Stomach smooth muscle (tissue), 2 donors: Measurements from ENCODE around the gene VN1R4.
"Not testable (repeated sequence)": the region's sequence is repeated elsewhere in the genome, so short reads cannot be mapped to it uniquely, and the experiment has no call there.

Experiments used
- H3K27ac ChIP-seq: one replicate; pipeline ENCODE4 v1.7.0; 2013; ENCODE audit warnings: mild to moderate bottlenecking, low read length, inconsistent platforms
- H3K27me3 ChIP-seq, 2 donors: one replicate each; pipeline ENCODE4 v1.7.0; 2013; ENCODE audit warnings: low read length in 2 of 2; ENCODE audit not compliant: insufficient read depth in 2 of 2, control insufficient read depth in 1 of 2
- H3K36me3 ChIP-seq, 2 donors: one replicate each; pipeline ENCODE4 v1.7.0; 2013; ENCODE audit warnings: low read length in 2 of 2; ENCODE audit not compliant: control insufficient read depth in 2 of 2, insufficient read depth in 2 of 2
- H3K4me1 ChIP-seq: one replicate; pipeline ENCODE4 v1.7.0; 2013; ENCODE audit warnings: low read length; ENCODE audit not compliant: control insufficient read depth, insufficient read depth
- H3K4me3 ChIP-seq, 2 donors: one replicate each; pipeline ENCODE4 v1.7.0; 2013; ENCODE audit warnings: low read length in 2 of 2
- H3K9ac ChIP-seq, 2 donors: one replicate each; pipeline ENCODE4 v1.7.0; 2013; ENCODE audit warnings: low read length in 2 of 2, mild to moderate bottlenecking in 1 of 2
- H3K9me3 ChIP-seq, 2 donors: one replicate each; pipeline ENCODE4 v1.7.0; 2013; ENCODE audit warnings: low read length in 2 of 2; ENCODE audit not compliant: control insufficient read depth in 2 of 2
- donor health status: healthy.
- donor health status: Pancreatic carcinoma.

VN1R4 gene

DNA sequence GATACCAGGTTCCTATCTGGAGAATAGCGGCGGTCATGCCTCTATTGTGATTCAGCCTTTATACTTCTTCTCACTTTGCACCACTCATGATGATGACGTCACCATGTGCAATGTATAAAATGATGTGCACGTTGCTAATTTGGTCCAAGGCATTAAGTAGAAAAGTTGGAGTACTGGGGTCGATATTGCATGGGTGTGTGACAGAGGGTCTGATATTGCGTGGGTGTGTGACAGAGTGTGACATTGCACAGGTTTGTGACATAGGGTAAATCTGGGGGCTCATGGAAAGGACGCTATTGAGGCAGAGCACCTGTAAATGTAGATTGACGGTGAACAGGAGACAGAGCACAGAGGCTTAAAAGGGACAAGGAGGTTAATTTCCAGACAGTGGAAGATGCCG is 4.5 kb upstream of the VN1R4 start:
- H3K4me1 ChIP-seq, result no peaks in the 10 kb centered on the region
- H3K9ac ChIP-seq, result no peak overlapping the region
- H3K4me3 ChIP-seq, result no peak overlapping the region
- no peak overlapping the region for H3K27ac ChIP-seq
- H3K36me3 ChIP-seq, result no peaks in the 10 kb centered on the region
- H3K27me3 ChIP-seq, result peaks cover 0 to 3% of the 10 kb centered on the region in 2 donors
- no peaks in the 10 kb centered on the region for H3K9me3 ChIP-seq

DNA sequence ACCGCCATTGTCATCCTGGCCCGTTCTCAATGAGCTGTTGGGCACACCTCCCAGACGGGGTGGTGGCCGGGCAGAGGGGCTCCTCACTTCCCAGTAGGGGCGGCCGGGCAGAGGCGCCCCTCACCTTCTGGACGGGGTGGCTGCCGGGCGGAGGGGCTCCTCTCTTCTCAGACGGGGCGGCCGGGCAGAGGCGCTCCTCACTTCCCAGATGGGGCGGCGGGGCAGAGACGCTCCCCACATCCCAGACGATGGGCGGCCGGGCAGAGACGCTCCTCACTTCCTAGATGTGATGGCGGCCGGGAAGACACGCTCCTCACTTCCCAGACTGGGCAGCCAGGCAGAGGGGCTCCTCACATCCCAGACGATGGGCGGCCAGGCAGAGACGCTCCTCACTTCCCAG is 2.3 kb upstream of the VN1R4 start:
- not testable (repeated sequence) for H3K27me3 ChIP-seq, H3K9me3 ChIP-seq, H3K9ac ChIP-seq, H3K27ac ChIP-seq, H3K4me3 ChIP-seq, H3K36me3 ChIP-seq, H3K4me1 ChIP-seq

DNA sequence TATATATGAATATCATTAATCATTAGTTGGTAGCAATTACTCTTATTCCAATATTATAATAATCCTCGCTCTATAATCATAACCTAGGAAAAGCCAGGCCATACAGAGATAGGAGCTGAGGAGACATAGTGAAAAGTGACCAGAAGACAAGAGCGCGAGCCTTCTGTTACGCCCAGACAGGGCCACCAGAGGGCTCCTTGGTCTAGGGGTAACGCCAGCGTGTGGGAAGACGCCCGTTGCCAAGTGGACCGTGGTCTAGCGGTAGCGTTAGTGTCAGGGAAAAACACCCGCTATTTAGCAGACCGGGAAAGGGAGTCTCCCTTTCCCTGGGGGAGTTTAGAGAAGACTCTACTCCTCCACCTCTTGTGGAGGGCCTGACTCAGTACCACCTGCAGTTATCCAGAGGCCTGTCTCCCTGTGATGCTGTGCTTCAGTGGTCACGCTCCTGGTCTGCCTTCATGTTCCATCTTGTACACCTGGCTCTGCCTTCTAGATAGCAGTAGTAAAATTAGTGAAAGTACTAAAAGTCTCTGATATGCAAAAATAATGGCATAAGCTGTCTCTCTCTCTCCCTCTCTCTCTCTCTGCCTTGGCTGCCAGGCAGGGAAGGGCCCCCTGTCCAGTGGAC is 9.7 kb downstream of the VN1R4 start, which contains the start of gene VN1R2:
Gene VN1R2, plus strand, starts transcription at position 578 of the 628 bp plus-strand sequence. CDS start 84 bp downstream, outside the sequence.
- not testable (repeated sequence) for H3K9ac ChIP-seq, H3K27me3 ChIP-seq, H3K4me3 ChIP-seq, H3K36me3 ChIP-seq, H3K9me3 ChIP-seq, H3K4me1 ChIP-seq, H3K27ac ChIP-seq

DNA sequence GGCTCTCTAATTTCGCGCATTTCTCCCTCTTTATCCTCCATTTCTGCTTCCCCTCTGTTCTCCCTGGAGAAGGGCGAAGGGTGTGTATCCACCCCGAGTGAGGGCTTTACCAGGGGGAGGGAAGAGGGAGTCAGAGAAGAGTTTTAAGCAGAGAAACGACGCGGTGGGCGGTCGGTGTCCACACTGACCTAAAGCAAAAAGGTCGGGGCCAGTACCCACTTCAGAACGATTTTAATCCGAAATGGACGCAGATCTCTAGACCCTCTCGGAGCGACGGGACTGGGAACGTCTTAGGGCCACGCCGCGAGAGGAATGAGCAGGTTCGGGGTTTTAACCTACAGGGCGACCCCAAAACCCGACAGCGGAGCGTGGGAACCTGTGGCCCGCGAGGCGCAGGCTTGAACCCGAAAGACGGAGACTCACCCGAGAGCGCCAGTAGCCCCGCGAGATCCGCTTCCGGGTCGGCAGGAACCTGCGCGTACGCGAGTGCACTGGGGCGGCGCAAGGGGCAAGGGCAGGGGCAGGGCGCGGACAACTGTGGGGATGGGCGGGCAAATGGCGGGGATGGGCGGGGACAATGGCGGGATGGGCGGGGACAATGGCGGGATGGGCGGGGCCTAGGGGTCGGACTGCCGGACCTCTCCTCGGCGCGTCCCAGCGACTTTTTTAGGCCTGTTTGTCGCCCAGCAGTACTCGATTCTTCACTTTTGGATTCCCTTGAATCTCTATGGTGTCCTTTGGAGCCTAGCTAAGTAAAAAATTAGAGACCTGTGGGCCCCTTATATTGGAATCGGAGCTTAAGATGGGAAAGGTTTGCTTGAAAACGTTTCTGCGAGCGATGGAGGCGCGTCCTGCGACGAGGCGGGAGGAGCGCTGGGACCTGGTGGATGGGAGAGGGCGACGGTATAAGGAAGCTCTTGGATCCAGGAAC is 12.8 kb downstream of the VN1R4 start, which contains the start of gene ZNF677:
Gene ZNF677, minus strand, starts transcription at position 463 of the 931 bp plus-strand sequence. CDS start 3,323 bp downstream, outside the sequence.
- Histone ChIP-seq H3K9me3 (peaks cover 2 to 7% of the 10 kb centered on the region in 2 donors), H3K36me3 (peaks cover 21 to 24% of the 10 kb centered on the region in 2 donors), H3K4me3 (peak within 1 kb of the TSS; percentile 97 to 100), H3K27ac (peak within 1 kb of the TSS; percentile 89), H3K27me3 (no peaks in the 10 kb centered on the region), H3K4me1 (no peaks in the 10 kb centered on the region), H3K9ac (peak within 1 kb of the TSS; percentile 95 to 98)

DNA sequence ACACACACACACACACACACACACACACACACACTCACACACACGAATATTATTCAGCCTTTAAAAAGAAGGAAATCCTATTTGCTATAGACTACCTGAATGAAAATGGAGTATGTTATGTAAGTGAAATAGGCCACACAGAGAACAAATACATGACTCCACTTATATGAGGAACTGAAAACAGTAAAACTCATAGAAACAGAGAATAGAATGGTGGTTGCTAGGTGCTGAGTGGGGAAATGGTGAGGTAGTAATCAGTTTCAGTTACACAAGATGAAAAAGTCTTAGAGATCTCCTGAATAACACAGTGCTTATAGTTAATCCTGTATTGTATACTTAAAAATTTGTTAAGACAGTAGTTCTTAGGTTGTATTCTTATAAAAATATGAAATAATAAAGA is 21.0 kb downstream of the VN1R4 start:
- H3K9me3 ChIP-seq, result peaks cover 38 to 54% of the 10 kb centered on the region in 2 donors

DNA sequence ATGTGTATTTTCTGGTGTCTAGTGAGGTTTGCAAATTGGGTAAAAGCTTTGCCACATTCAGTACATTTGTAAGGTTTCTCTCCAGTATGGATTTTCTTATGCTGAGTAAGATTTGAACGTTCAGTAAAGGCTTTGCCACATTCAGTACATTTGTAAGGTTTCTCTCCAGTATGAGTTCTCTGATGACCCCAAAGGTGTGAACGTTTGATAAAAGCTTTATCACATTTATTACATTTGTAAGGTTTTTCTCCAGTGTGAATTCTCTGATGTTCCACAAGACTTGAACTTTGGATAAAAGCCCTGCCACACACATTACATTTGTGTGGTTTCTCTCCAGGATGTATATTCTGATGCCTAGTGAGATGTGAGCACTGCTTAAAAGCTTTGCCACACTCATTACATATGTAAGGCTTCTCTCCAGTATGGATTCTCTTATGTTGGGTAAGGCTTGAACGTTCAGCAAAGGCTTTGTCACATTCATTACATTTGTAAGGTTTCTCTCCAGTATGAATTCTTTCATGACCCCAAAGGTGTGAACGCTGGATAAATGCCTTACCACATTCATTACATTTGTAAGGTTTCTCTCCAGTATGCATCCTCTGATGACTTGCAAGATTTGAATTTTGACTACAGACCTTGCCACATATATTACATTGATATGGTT is 30.3 kb downstream of the VN1R4 start:
- Histone ChIP-seq H3K4me1 (no peaks in the 10 kb centered on the region), H3K36me3 (peaks cover 37 to 54% of the 10 kb centered on the region in 2 donors), H3K4me3 (peak overlapping the region in 1 of 2 donors; percentile 1), H3K9ac (no peak overlapping the region), H3K27me3 (no peaks in the 10 kb centered on the region), H3K9me3 (peaks cover 39 to 72% of the 10 kb centered on the region in 2 donors), H3K27ac (no peak overlapping the region)

More for the DNA sequence above, 21.0 kb downstream of the VN1R4 start:
- Histone ChIP-seq H3K4me1 (no peaks in the 10 kb centered on the region), H3K4me3 (peak overlapping the region in 1 of 2 donors; percentile 25), H3K27ac (no peak overlapping the region), H3K9ac (no peak overlapping the region), H3K27me3 (no peaks in the 10 kb centered on the region), H3K36me3 (peaks cover 46 to 63% of the 10 kb centered on the region in 2 donors)

DNA sequence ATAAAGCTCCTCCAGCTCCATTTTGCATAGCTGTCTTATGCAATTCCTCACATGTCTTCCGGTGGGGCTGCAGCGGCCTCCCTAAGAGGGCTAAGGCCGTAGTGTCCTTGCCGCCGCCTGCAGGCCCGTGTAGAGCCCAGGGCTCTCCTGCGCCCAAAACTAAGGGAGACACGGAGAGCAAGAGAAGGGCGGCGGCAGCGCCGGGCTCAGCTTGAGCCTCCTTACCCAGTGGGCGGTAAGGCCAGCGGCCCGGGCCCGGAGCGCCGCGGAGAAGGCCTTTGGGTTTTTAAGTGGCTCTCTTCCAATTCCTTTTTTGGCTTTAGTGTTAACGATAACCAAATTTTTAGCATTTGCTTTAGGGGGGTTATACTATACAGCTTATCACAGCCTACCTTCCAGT is 42.9 kb downstream of the VN1R4 start:
- H3K36me3 ChIP-seq, result no peaks in the 10 kb centered on the region
- no peak overlapping the region for H3K27ac ChIP-seq
- peaks cover 13 to 47% of the 10 kb centered on the region in 2 donors for H3K9me3 ChIP-seq
- H3K4me1 ChIP-seq, result no peaks in the 10 kb centered on the region
- no peak overlapping the region for H3K4me3 ChIP-seq
- H3K9ac ChIP-seq, result no peak overlapping the region
- H3K27me3 ChIP-seq, result no peaks in the 10 kb centered on the region

DNA sequence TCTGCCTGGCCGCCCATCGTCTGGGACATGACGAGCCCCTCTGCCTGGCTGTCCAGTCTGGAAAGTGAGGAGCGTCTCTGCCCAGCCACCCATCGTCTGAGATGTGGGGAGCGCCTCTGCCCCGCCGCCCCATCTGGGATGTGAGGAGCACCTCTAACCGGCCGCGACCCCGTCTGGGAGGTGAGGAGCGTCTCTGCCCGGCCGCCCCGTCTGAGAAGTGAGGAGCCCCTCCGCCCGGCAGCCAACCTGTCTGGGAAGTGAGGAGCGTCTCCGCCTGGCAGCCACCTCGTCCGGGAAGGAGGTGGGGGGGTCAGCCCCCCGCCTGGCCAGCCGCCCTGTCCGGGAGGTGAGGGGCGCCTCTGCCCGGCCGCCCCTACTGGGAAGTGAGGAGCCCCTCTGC is 44.8 kb downstream of the VN1R4 start:
- not testable (repeated sequence) for H3K27me3 ChIP-seq, H3K4me3 ChIP-seq, H3K36me3 ChIP-seq, H3K27ac ChIP-seq, H3K4me1 ChIP-seq, H3K9ac ChIP-seq
- H3K9me3 ChIP-seq, result peaks cover 17 to 52% of the 10 kb centered on the region in 2 donors
